GM21786 (cell line): ENCODE data around the gene PRSS12.
"Not testable (repeated sequence)": the region's sequence is repeated elsewhere in the genome, so short reads cannot be mapped to it uniquely, and the experiment has no call there.

ENCODE experiments used
- ATAC-seq: cut with Tn5 transposase; IDR thresholded peaks from one replicate; pipeline ENCODE4 v1.9.1; 2021; ENCODE audit not compliant: unreplicated experiment

Gene PRSS12

GRCh38 chr4:118280501-118281218 lies 72.1 kb downstream of the PRSS12 start:
- peak; percentile 29 for ATAC-seq

GRCh38 chr4:118279920-118280432 lies 72.8 kb downstream of the PRSS12 start:
- ATAC-seq, result no peak

GRCh38 chr4:118279328-118279727 lies 73.5 kb downstream of the PRSS12 start:
- no peak for ATAC-seq

- peak; percentile 88 for ATAC-seq
Observed at GRCh38 chr4:118278473-118279274, 74.1 kb downstream of the PRSS12 start.

GRCh38 chr4:118277243-118277642 lies 75.6 kb downstream of the PRSS12 start:
- ATAC-seq, result no peak

- ATAC-seq, result no peak
Observed at GRCh38 chr4:118276580-118276979, 76.2 kb downstream of the PRSS12 start.

- no peak for ATAC-seq
Observed at GRCh38 chr4:118273642-118274041, 79.2 kb downstream of the PRSS12 start.

- ATAC-seq, result no peak
Observed at GRCh38 chr4:118271788-118272187, 81.0 kb downstream of the PRSS12 start.

- ATAC-seq, result peak; percentile 49
Observed at GRCh38 chr4:118270492-118270891, 82.3 kb downstream of the PRSS12 start.

GRCh38 chr4:118268780-118269179 lies 84.0 kb downstream of the PRSS12 start:
- no peak for ATAC-seq

GRCh38 chr4:118266145-118266496 lies 86.7 kb downstream of the PRSS12 start:
- not testable (repeated sequence) for ATAC-seq

- ATAC-seq, result peak; percentile 42
Observed at GRCh38 chr4:118265312-118266144, 87.3 kb downstream of the PRSS12 start.

- ATAC-seq, result no peak
Observed at GRCh38 chr4:118264096-118264495, 88.7 kb downstream of the PRSS12 start.

GRCh38 chr4:118260309-118260708 lies 92.5 kb downstream of the PRSS12 start:
- ATAC-seq, result no peak

GRCh38 chr4:118259111-118259510 lies 93.7 kb downstream of the PRSS12 start:
- ATAC-seq, result no peak

- no peak for ATAC-seq
Observed at GRCh38 chr4:118254368-118254767, 98.4 kb downstream of the PRSS12 start.

- no peak for ATAC-seq
Observed at GRCh38 chr4:118249890-118250289, 102.9 kb downstream of the PRSS12 start.

- no peak for ATAC-seq
Observed at GRCh38 chr4:118237531-118237930, 115.3 kb downstream of the PRSS12 start.

- ATAC-seq, result no peak
Observed at GRCh38 chr4:118235566-118236120, 117.2 kb downstream of the PRSS12 start.
